ENCODE measurements around the gene AHCYL1. TPM values are rescaled to one million over a fixed set of nuclear protein-coding genes. Genes with fewer than 3 reads are reported as not detected.
"Not testable (repeated sequence)": the region's sequence is repeated elsewhere in the genome, so short reads cannot be mapped to it uniquely, and the experiment has no call there.

The AHCYL1 gene
- total RNA-seq, 1 donor from 2014 or later: 54.7 TPM

DNA sequence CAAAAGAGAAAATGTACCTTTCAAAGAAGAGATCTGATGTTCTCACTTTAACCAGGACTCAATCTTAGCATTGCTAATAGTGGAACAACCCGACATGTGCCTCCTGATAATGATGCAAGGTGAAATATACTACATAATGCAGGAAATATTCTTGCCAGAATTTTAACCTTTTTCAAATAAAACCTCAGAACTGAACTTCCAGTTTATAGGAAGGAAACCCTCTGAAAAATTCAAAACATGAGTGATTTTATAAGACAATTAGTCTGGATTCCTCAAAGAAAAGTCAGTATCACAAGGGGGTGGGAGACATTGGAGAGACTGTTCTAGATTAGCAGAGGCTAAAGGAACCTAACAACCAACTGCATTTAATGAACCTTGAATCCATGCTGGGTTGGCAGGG lies 18.1 kb downstream of the AHCYL1 start:
- ATAC-seq: no peak

- ATAC-seq: peak; percentile 96
Observed at GRCh38 chr1:110003747-110004428, 19.3 kb downstream of the AHCYL1 start.

DNA sequence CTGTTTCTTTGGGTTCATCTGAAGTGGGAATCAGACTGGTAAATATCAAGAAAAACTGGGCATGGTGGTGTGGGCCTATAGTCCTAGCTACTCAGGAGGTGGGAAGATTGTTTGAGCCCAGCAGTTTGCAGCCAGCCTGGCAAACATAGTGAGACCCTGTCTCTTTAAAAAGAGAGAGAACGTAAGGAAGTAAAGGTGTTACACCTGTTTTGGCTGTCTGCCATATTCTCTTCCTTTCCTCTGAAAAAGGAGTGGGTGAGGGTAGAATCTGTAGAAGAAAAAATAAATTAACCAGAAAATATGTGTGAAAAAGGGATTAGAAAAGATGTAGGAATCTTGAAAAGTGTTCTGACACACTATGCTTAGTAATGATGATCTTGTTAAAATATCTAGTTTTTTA lies 20.0 kb downstream of the AHCYL1 start:
- ATAC-seq: no peak

DNA sequence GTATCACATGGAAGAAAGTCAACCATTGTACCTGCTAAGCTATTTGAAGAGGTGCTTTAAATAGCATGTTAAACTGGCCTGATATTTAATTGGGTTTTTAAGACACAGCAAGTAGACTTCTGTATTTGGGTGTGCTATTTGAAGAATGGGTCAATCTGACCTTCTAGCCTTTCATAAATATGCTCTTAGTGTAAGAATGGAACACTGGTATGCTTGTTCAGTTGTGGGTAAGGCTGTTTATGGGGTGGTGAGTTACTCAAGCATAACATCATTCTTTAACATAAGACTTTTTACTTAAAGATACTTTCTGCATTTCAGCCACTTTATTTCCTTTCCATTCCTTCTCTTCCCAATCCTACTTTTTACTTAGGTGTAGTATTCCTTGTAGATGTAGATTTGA lies 21.4 kb downstream of the AHCYL1 start:
- ATAC-seq: no peak

DNA sequence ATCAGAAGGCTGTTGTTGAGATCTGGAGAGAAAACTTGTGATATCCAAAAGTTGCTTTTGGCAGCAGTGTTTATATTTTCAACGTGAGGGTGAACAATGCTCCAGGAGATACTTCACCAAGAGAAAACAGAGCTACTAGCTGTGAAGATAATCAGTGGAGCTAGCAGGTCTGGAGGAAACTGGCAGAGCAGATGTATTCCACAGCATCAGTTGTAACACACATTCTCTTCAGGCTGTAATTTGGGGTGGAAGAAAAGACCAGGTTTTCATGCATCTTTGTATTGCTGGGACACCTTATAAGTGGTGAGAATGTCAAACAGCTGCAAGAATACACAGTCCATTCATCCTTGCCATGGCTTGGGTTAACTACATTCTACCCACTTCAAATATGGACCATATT lies 22.0 kb downstream of the AHCYL1 start:
- no peak for ATAC-seq

- ATAC-seq: no peak
Observed at GRCh38 chr1:110007046-110007830, 22.7 kb downstream of the AHCYL1 start.

GRCh38 chr1:110008971-110009565 lies 24.5 kb downstream of the AHCYL1 start:
- ATAC-seq: no peak

GRCh38 chr1:110011527-110012041 lies 27.0 kb downstream of the AHCYL1 start:
- ATAC-seq: peak; percentile 90

DNA sequence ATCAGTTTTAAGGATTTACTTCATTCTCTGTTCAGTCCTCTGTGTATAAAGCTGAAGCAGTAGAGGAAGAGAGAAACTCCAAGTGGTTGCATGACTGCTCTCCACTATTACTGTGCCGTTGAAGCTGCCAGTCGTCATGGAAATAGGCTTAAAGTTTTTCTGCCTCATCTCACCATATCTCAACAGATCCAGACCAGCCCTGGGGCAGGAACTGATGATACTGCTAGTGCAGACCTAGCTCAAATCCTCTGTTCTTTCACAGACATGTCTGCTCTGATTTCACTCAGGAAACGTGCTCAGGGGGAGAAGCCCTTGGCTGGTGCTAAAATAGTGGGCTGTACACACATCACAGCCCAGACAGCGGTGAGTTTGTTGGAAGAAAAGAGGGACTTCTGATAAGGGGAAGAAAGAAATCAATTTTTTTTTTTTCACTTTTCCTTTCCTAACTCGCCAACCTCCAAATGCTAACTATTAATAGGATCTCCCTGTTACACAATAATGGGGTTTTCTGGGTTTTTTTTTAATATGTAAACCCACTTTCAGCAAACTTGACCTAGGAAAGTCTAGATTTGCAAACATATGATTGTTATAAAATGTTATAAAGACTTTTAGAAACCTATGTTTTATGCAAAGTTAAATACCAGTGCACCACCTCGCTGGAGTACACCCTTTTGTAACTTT lies 27.7 kb downstream of the AHCYL1 start:
- ATAC-seq: peak; percentile 27

DNA sequence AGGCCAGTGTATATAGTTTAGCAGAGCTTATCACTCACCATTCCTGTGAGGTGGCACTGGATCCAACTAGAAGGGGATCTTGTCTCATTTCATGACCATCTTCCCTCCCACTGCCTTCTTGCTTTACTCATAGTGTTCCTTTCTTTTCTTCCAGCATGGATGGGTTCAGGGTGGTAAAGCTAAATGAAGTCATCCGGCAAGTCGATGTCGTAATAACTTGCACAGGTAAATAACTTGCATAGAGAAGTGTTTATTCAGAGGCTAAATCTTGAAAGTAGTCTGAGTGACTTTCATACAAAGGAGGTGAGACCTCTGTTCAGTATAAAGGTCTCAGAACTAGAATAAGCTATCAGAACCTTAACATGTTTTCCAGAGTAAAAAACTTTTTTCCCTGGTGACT lies 33.2 kb downstream of the AHCYL1 start:
- no peak for ATAC-seq

- no peak for ATAC-seq
Observed at GRCh38 chr1:110018396-110018795, 33.8 kb downstream of the AHCYL1 start.

GRCh38 chr1:110019770-110020169 lies 35.2 kb downstream of the AHCYL1 start:
- ATAC-seq: no peak

GRCh38 chr1:110021285-110021684 lies 36.7 kb downstream of the AHCYL1 start:
- ATAC-seq: no peak

GRCh38 chr1:110024613-110025012 lies 40.0 kb downstream of the AHCYL1 start:
- ATAC-seq: no peak

- ATAC-seq: not testable (repeated sequence)
Observed at GRCh38 chr1:110030687-110031086, 46.1 kb downstream of the AHCYL1 start.

- no peak for ATAC-seq
Observed at GRCh38 chr1:110032327-110032726, 47.8 kb downstream of the AHCYL1 start.

- ATAC-seq: no peak
Observed at GRCh38 chr1:110033421-110033820, 48.9 kb downstream of the AHCYL1 start.

GRCh38 chr1:110034040-110034450 lies 49.5 kb downstream of the AHCYL1 start:
- ATAC-seq: no peak

- ATAC-seq: peak; percentile 94
Observed at GRCh38 chr1:110034451-110035235, 50.1 kb downstream of the AHCYL1 start, which contains the start of gene STRIP1. TSS of gene STRIP1 (plus strand) at chr1:110034624. CDS start at chr1:110034638, 14 bp downstream.

DNA sequence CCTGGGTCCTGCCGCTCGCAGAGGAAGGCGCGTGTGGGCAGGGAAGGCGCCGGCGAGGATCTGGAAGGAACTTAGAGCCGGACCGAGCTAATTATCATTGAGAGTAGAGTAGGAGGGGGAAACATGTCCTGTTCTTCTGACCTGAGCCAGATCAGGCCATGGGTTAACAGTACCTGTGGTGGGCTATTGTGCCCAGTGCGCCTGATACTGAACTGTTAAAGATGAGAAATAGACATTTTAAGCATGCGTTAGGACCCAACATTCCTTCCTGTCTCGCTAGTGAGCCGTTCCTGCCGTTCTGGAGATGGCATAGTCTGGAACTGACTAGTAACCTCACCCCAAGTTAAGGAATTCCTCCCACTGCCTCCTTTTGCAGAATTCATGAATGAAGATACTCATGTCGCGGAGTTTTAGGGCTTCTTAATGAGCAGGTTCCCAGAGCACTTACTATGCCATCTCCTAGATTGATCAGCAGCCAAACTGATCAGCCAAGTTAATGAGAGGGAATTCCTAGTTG lies 50.7 kb downstream of the AHCYL1 start:
- peak; percentile 8 for ATAC-seq

GRCh38 chr1:110038271-110038670 lies 53.7 kb downstream of the AHCYL1 start:
- no peak for ATAC-seq

DNA sequence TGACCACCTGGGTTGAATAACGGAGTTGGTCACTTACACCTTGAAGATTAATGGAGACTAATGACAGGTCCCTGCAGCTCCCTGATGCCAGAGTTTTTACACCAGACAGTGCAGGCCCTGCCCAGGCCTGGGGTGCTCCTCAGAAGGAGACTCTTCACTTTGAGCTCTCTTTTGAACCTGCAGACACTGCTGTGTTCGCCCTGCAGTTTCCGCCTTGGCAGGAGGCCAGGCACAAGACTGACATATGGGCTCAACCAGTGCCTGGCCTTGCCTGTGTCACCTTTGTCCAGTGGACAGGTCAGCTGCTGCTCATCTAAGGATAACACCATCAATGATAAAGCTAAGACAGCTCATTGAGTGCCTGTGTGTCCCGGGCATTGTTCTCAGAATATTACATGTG lies 55.1 kb downstream of the AHCYL1 start:
- no peak for ATAC-seq
